ENCODE measurements around the gene TYW1B.
"Not testable (repeated sequence)": the region's sequence is repeated elsewhere in the genome, so short reads cannot be mapped to it uniquely, and the experiment has no call there.

- not testable (repeated sequence) for TF ChIP-seq NFRKB (IDR thresholded peaks at IDR 0.05); TARDBP (IDR thresholded peaks at IDR 0.05); BHLHE40 (IDR thresholded peaks at IDR 0.05; ENCODE audit: borderline replicate concordance); CTBP1 (IDR thresholded peaks at IDR 0.05; ENCODE audit: borderline replicate concordance); L3MBTL2 (conservative IDR thresholded peaks at IDR 0.05); HDGF (IDR thresholded peaks at IDR 0.05; ENCODE audit: borderline replicate concordance); SUZ12 (IDR thresholded peaks at IDR 0.05)
Observed at GRCh38 chr7:72711927-72712326, 116.1 kb downstream of the TYW1B start.

Measured in HEK293T (cell line).